Endothelial cell of umbilical vein (primary cell): ENCODE measurements around the gene TMEM151A. TPM values are rescaled to one million over a fixed set of nuclear protein-coding genes. Genes with fewer than 3 reads are reported as not detected.

ENCODE experiments used
- BruUV-seq: library from RNA; stranded (reverse); fragments of 400-500 nt; replicated peaks from 2 replicates; lab custom pipeline; 2021; lab: Mats Ljungman, UMichigan
- CTCF ChIA-PET: fragments of 300-600, 350-600 bp; sonication (Branson Sonifier 250); formaldehyde crosslinking; loops from one replicate; lab custom pipeline; 2021; ENCODE audit warnings: antibody characterized with exemption, inconsistent platforms; lab: Charles Lee
- POLR2A ChIA-PET: fragments of 300-600, 350-600 bp; sonication (Branson Sonifier 250); formaldehyde crosslinking; loops from one replicate; lab custom pipeline; 2021; ENCODE audit warnings: antibody characterized with exemption, inconsistent platforms; lab: Charles Lee
- DNase-seq: peaks from one replicate; pipeline ENCODE4 v3.0.0-alpha.2; 2011; ENCODE audit warnings: low read depth, low spot score
- FAIRE-seq: peaks from 2 replicates; lab custom pipeline; 2011; peaks lifted over from hg19 to GRCh38; lab: Jason Lieb, UNC
- H2AFZ ChIP-seq: 2 replicates; pipeline ENCODE4 v1.6.0; 2012; ENCODE audit warnings: low read depth, low read length, control low read depth, inconsistent platforms
- H3K27ac ChIP-seq: 2 replicates; pipeline ENCODE4 v1.5.1; 2011; ENCODE audit warnings: low read depth, mild to moderate bottlenecking, control low read depth, low read length, moderate library complexity; ENCODE audit not compliant: insufficient read depth
- H3K27me3 ChIP-seq, 2 experiments: 2 replicates each; pipeline versions ENCODE4 v1.6.0 to v1.6.1; 2011; ENCODE audit warnings: low read length in 2 of 2, mixed read lengths in 1 of 2; ENCODE audit not compliant: control insufficient read depth in 2 of 2, insufficient read depth in 2 of 2
- H3K36me3 ChIP-seq, 2 experiments: 2 replicates in 1 of 2; 3 replicates in 1 of 2; pipeline ENCODE4 v1.5.1; 2011; ENCODE audit warnings: low read length in 2 of 2, mild to moderate bottlenecking in 1 of 2, moderate library complexity in 1 of 2; ENCODE audit not compliant: control insufficient read depth in 2 of 2, insufficient read depth in 2 of 2; ENCODE audit errors: extremely low read depth in 1 of 2
- H3K4me1 ChIP-seq: 3 replicates; pipeline ENCODE4 v1.5.1; 2011; ENCODE audit warnings: mild to moderate bottlenecking, low read length; ENCODE audit not compliant: control insufficient read depth, insufficient read depth; ENCODE audit errors: extremely low read depth
- H3K4me2 ChIP-seq: 2 replicates; pipeline ENCODE4 v1.6.1; 2011; ENCODE audit warnings: low read length, control low read depth, mixed read lengths; ENCODE audit not compliant: insufficient read depth
- H3K4me3 ChIP-seq, 3 experiments: fragments of 200-600 bp in 1 of 3; sonication (generic), shearing (Covaris generic) in 1 of 3; replicated peaks in 1 of 3; 2 replicates each; pipeline ENCODE4 v1.5.1; 2011 to 2016; ENCODE audit warnings: control low read depth in 3 of 3, low read length in 3 of 3, mild to moderate bottlenecking in 2 of 3, inconsistent platforms in 1 of 3, low read depth in 1 of 3, moderate library complexity in 1 of 3; ENCODE audit not compliant: insufficient read depth in 1 of 3
- H3K79me2 ChIP-seq: 2 replicates; pipeline ENCODE4 v1.6.0; 2012; ENCODE audit warnings: low read length, inconsistent platforms; ENCODE audit not compliant: control insufficient read depth, insufficient read depth
- H3K9ac ChIP-seq: replicated peaks from 2 replicates; pipeline ENCODE3; 2011; ENCODE audit warnings: low read length, control low read depth; ENCODE audit not compliant: insufficient read depth; ENCODE audit errors: extremely low read depth
- H3K9me1 ChIP-seq: replicated peaks from 3 replicates; pipeline ENCODE4 v1.6.0; 2011; ENCODE audit warnings: mild to moderate bottlenecking, low read length; ENCODE audit not compliant: control insufficient read depth, insufficient read depth; ENCODE audit errors: extremely low read depth
- H3K9me3 ChIP-seq: replicated peaks from 2 replicates; pipeline ENCODE4 v1.5.1; 2012; ENCODE audit warnings: low read length, inconsistent platforms; ENCODE audit not compliant: control insufficient read depth, insufficient read depth
- H4K20me1 ChIP-seq: replicated peaks from 2 replicates; pipeline ENCODE3; 2011; ENCODE audit warnings: mild to moderate bottlenecking, low read length; ENCODE audit not compliant: control insufficient read depth, insufficient read depth; ENCODE audit errors: extremely low read depth
- EZH2 ChIP-seq: IDR thresholded peaks from 2 replicates; pipeline ENCODE4 v1.6.1; 2012; ENCODE audit warnings: borderline replicate concordance, low read depth, mild to moderate bottlenecking, moderate library complexity, low read length, inconsistent platforms; ENCODE audit not compliant: severe bottlenecking
- GATA2 ChIP-seq: IDR thresholded peaks from 2 replicates; pipeline ENCODE4 v1.7.0; 2011; ENCODE audit warnings: low read depth, mild to moderate bottlenecking, moderate library complexity, mixed read lengths, low read length; ENCODE audit not compliant: insufficient read length, insufficient read depth
- JUN ChIP-seq: IDR thresholded peaks from 2 replicates; pipeline ENCODE4 v1.6.1; 2011; ENCODE audit warnings: borderline replicate concordance, low read depth; ENCODE audit not compliant: insufficient read length, insufficient read depth
- POLR2AphosphoS5 ChIP-seq: IDR thresholded peaks from 2 replicates; pipeline ENCODE4 v1.6.1; 2012; ENCODE audit warnings: low read depth, mild to moderate bottlenecking, control low read depth, low read length, moderate library complexity; ENCODE audit not compliant: insufficient read depth
- dilution Hi-C: fragments of 300-500 bp; cut with MboI; formaldehyde crosslinking; loops from one replicate; pipeline ENCODE4 v1.15.0; 2019; ENCODE audit warnings: low sequenced_read_pairs; ENCODE audit not compliant: extremely low pct_ligation_motif_present
- intact Hi-C: fragments of 100-400 bp; cut with micrococcal nuclease; formaldehyde crosslinking; loops from one replicate; pipeline ENCODE4 v1.10.0; 2022
- polyA plus RNA-seq, 4 experiments: library from polyadenylated mRNA; depleted of rRNA in 3 of 4; stranded (reverse) in 3 of 4; unstranded in 1 of 4; fragments of >200 nt; gene quantifications; 2 replicates each; pipeline versions ENCODE4 v1.2.1 to v1.2.3, GENCODE V29; 2011 to 2012; ENCODE audit warnings: missing spikeins in 1 of 4
- total RNA-seq: library from RNA; stranded (reverse); gene quantifications from 2 replicates; pipeline ENCODE4 v1.2.3, GENCODE V29; 2021
- TF ChIP-seq, protein P1 (sequence below): IDR thresholded peaks from 2 replicates; pipeline ENCODE4 v1.6.1; 2011; ENCODE audit not compliant: insufficient read depth, insufficient read length

The TMEM151A gene
- total and polyA plus RNA-seq, 2 donors (not counting 3 experiments of a cell fraction or from before 2014, with no cell fraction given): not detected

DNA sequence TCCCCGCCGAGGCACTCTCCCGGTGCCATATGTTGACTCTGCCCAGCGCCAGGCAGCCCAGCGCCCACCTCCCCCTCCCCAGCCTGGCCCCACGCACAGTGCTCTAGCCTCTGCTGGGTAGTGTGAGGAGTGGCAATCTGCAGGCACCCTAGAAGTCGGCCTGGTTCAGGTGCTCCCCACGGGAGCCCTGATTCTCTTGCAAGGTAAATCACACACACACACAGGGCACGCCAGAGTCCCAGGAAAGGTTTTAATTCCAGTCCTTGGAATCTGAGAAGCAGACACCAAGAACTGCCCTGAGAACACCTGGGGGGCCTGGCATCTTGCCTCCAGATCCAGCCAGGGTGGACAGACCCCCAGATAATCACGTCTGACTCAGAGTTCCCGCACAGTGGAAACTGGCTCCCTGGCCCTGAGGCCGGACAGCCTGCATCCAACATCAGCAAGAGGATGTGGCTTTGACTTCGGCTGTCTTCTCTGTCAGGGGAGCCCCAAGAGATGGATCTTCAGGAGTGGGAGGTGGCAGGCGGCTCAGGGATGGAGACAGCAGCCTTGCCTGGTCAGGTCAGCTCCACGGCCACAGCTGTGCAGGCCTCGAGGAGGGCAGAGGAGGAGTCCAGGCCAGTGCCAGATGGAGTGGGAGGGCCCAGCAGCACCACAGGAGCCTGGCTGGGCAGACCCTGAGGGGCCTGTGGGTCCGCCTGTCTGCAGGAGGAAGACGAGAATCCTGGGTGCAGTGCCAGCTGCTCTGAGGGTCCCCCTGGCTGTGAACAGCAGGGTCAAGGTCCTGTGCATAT is 45.6 kb downstream of the TMEM151A start:
- Histone ChIP-seq H4K20me1 (no peaks in the 10 kb centered on the region), H3K9ac (peak overlapping the region; percentile 37), H3K9me1 (no peaks in the 10 kb centered on the region), H3K9me3 (no peaks in the 10 kb centered on the region), H3K4me2 (no peak overlapping the region), H2AFZ (no peak overlapping the region), H3K36me3 (peaks cover 0 to 23% of the 10 kb centered on the region in 2 experiments), H3K79me2 (no peaks in the 10 kb centered on the region), H3K27ac (peak overlapping the region; percentile 91), H3K27me3 (no peaks in the 10 kb centered on the region), H3K4me1 (peaks cover 18% of the 10 kb centered on the region), H3K4me3 (no peak overlapping the region)
- CTCF ChIA-PET: interaction anchor here (0.7 to 8.7 kb wide), 3 partner anchors 9 to 26 kb away, joined by 3 to 225 read pairs (median 3); partner anchors contain the start of gene CD248
- no peak for TF ChIP-seq GATA2
- no peak for TF ChIP-seq JUN
- TF ChIP-seq, protein P1, sequence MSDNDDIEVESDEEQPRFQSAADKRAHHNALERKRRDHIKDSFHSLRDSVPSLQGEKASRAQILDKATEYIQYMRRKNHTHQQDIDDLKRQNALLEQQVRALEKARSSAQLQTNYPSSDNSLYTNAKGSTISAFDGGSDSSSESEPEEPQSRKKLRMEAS: no peak
- no peak for TF ChIP-seq POLR2AphosphoS5
- TF ChIP-seq EZH2: no peak
- no peak for FAIRE-seq
- no TSS peak for BruUV-seq
- DNase-seq: no peak
- intact Hi-C loops: loop anchor here (2.0 kb wide), 1 partner anchor 24 kb away; no protein-coding TSS in a partner anchor
- POLR2A ChIA-PET: interaction anchor here (0.6 kb wide), 1 partner anchor 1062 kb away, joined by 7 read pairs; no protein-coding TSS in a partner anchor
- dilution Hi-C loops: no loop called here
